Stimulated activated naive CD8-positive, alpha-beta T cell treated with anti-CD3 and anti-CD28 coated beads, Interleukin-15, Interleukin-2, amounts not matched to agents 100 U/mL and 50 U/mL, for 24 hours (primary cell): ENCODE measurements around the gene TMEM175.

Experiments
- ATAC-seq: fragments of 150-1000 bp; cut with Tn5 transposase; one replicate; pipeline ENCODE4 v1.10.0; 2021
- DNase-seq: peaks from one replicate; pipeline ENCODE4 v3.0.0; 2021

Gene TMEM175

GRCh38 chr4:948101-948935 is 16.1 kb downstream of the TMEM175 start:
- no peak for ATAC-seq
- no peak for DNase-seq

GRCh38 chr4:948936-949300 is 16.7 kb downstream of the TMEM175 start:
- ATAC-seq (no peak), DNase-seq (no peak)

- ATAC-seq (no peak), DNase-seq (no peak)
Observed at GRCh38 chr4:949656-950055, 17.4 kb downstream of the TMEM175 start.

GRCh38 chr4:950136-951020 is 18.1 kb downstream of the TMEM175 start:
- DNase-seq (no peak), ATAC-seq (no peak)

GRCh38 chr4:951186-951585 is 18.9 kb downstream of the TMEM175 start:
- DNase-seq: no peak
- no peak for ATAC-seq

GRCh38 chr4:951594-952468 is 19.6 kb downstream of the TMEM175 start:
- DNase-seq (no peak), ATAC-seq (no peak)

GRCh38 chr4:952881-953573 is 20.8 kb downstream of the TMEM175 start:
- ATAC-seq: no peak
- no peak for DNase-seq

- ATAC-seq: no peak
- DNase-seq: no peak
Observed at GRCh38 chr4:953574-953915, 21.3 kb downstream of the TMEM175 start.

GRCh38 chr4:954211-955020 is 22.2 kb downstream of the TMEM175 start:
- no peak for DNase-seq
- no peak for ATAC-seq

GRCh38 chr4:955161-955921 is 23.1 kb downstream of the TMEM175 start:
- no peak for ATAC-seq
- DNase-seq: no peak

- no peak for ATAC-seq
- no peak for DNase-seq
Observed at GRCh38 chr4:955931-956381, 23.7 kb downstream of the TMEM175 start.

GRCh38 chr4:956531-957230 is 24.4 kb downstream of the TMEM175 start:
- DNase-seq (no peak), ATAC-seq (no peak)

GRCh38 chr4:957231-957580 is 24.9 kb downstream of the TMEM175 start:
- DNase-seq: no peak

GRCh38 chr4:957581-958313 is 25.5 kb downstream of the TMEM175 start:
- no peak for DNase-seq

More at GRCh38 chr4:957231-957580, 24.9 kb downstream of the TMEM175 start:
- no peak for ATAC-seq

GRCh38 chr4:958314-958665 is 26.0 kb downstream of the TMEM175 start:
- DNase-seq: no peak
- ATAC-seq: no peak

More at GRCh38 chr4:957581-958313, 25.5 kb downstream of the TMEM175 start:
- no peak for ATAC-seq

- no peak for ATAC-seq
- no peak for DNase-seq
Observed at GRCh38 chr4:958696-959337, 26.6 kb downstream of the TMEM175 start.

GRCh38 chr4:959338-960139 is 27.3 kb downstream of the TMEM175 start:
- no peak for ATAC-seq
- DNase-seq: no peak
